ENCODE data around the gene CSPG4.
A peak's percentile ranks its signal among the peaks of the same experiment; 100 is the strongest.

CSPG4 gene

GRCh38 chr15:75723171-75723846 is 10.7 kb upstream of the CSPG4 start:
- Histone ChIP-seq H3K4me3 (ENCODE audit: control insufficient read depth in 1 of 7, extremely low read depth in 1 of 7, insufficient read depth in 4 of 7, low read depth in 2 of 7, low read length in 6 of 7) (no peak overlapping the region), H3K9me3 (ENCODE audit: control extremely low read depth in 1 of 5, control insufficient read depth in 4 of 5, insufficient read depth in 2 of 5, low read depth in 1 of 5, low read length in 4 of 5) (no peaks in the 10 kb centered on the region), H3K27me3 (replicated peaks in 2 of 5; ENCODE audit: control insufficient read depth in 4 of 5, insufficient read depth in 5 of 5, low read length in 4 of 5) (peaks cover 0 to 9% (median 4%) of the 10 kb centered on the region in 5 experiments), H3K4me1 (ENCODE audit: control extremely low read depth in 1 of 4, control insufficient read depth in 4 of 4, insufficient read depth in 4 of 4, low read length in 3 of 4) (peaks cover 0 to 18% (median 9%) of the 10 kb centered on the region in 4 experiments), H3K36me3 (ENCODE audit: control insufficient read depth in 4 of 4, insufficient read depth in 4 of 4, low read length in 3 of 4) (no peaks in the 10 kb centered on the region), H3K27ac (ENCODE audit: insufficient read depth in 1 of 2, low read depth in 1 of 2, low read length in 2 of 2, poor library complexity in 1 of 2, severe bottlenecking in 2 of 2) (no peak overlapping the region)
- POLR2A ChIA-PET, result no interaction called here
- CTCF ChIA-PET, result interaction anchor here (0.6 to 3.3 kb wide), 13 partner anchors 9 to 215 kb away, joined by 3 to 12 read pairs (median 3); no protein-coding TSS in a partner anchor
- no peak for DNase-seq
- 94% methylated on average over 5 of the region's 8 CpGs for WGBS (ENCODE audit: insufficient coverage)

GRCh38 chr15:75721923-75722870 is 9.5 kb upstream of the CSPG4 start:
- peaks cover 0 to 18% (median 9%) of the 10 kb centered on the region in 4 experiments for H3K4me1 ChIP-seq (ENCODE audit: control extremely low read depth in 1 of 4, control insufficient read depth in 4 of 4, insufficient read depth in 4 of 4, low read length in 3 of 4)
- WGBS (ENCODE audit: insufficient coverage), result 97% methylated on average over 13 of the region's 14 CpGs
- H3K36me3 ChIP-seq (ENCODE audit: control insufficient read depth in 4 of 4, insufficient read depth in 4 of 4, low read length in 3 of 4), result no peaks in the 10 kb centered on the region
- no peak for DNase-seq
- no peaks in the 10 kb centered on the region for H3K9me3 ChIP-seq (ENCODE audit: control extremely low read depth in 1 of 5, control insufficient read depth in 4 of 5, insufficient read depth in 2 of 5, low read depth in 1 of 5, low read length in 4 of 5)
- ChIA-PET CTCF (interaction anchor here (0.8 to 1.8 kb wide), 6 partner anchors 10 to 214 kb away, joined by 3 to 8 read pairs (median 3); no protein-coding TSS in a partner anchor), POLR2A (no interaction called here)
- no peak overlapping the region for H3K4me3 ChIP-seq (ENCODE audit: control insufficient read depth in 1 of 7, extremely low read depth in 1 of 7, insufficient read depth in 4 of 7, low read depth in 2 of 7, low read length in 6 of 7)
- no peak overlapping the region for H3K27ac ChIP-seq (ENCODE audit: insufficient read depth in 1 of 2, low read depth in 1 of 2, low read length in 2 of 2, poor library complexity in 1 of 2, severe bottlenecking in 2 of 2)
- H3K27me3 ChIP-seq (replicated peaks in 2 of 5; ENCODE audit: control insufficient read depth in 4 of 5, insufficient read depth in 5 of 5, low read length in 4 of 5), result peaks cover 0 to 5% (median 1%) of the 10 kb centered on the region in 5 experiments

- no peak overlapping the region for H3K4me3 ChIP-seq (ENCODE audit: control insufficient read depth in 1 of 7, extremely low read depth in 1 of 7, insufficient read depth in 4 of 7, low read depth in 2 of 7, low read length in 6 of 7)
- POLR2A ChIA-PET, result no interaction called here
- CTCF ChIA-PET, result interaction anchor here (0.8 to 1.1 kb wide), 2 partner anchors 13 to 37 kb away, joined by 3 read pairs; no protein-coding TSS in a partner anchor
Measured at GRCh38 chr15:75721480-75721922, 8.9 kb upstream of the CSPG4 start.

GRCh38 chr15:75720787-75721479 is 8.3 kb upstream of the CSPG4 start:
- Histone ChIP-seq H3K9me3 (ENCODE audit: control extremely low read depth in 1 of 5, control insufficient read depth in 4 of 5, insufficient read depth in 2 of 5, low read depth in 1 of 5, low read length in 4 of 5) (no peaks in the 10 kb centered on the region), H3K4me3 (ENCODE audit: control insufficient read depth in 1 of 7, extremely low read depth in 1 of 7, insufficient read depth in 4 of 7, low read depth in 2 of 7, low read length in 6 of 7) (no peak overlapping the region), H3K36me3 (ENCODE audit: control insufficient read depth in 4 of 4, insufficient read depth in 4 of 4, low read length in 3 of 4) (no peaks in the 10 kb centered on the region), H3K27me3 (replicated peaks in 2 of 5; ENCODE audit: control insufficient read depth in 4 of 5, insufficient read depth in 5 of 5, low read length in 4 of 5) (peaks cover 0 to 5% (median 0%) of the 10 kb centered on the region in 5 experiments), H3K4me1 (ENCODE audit: control extremely low read depth in 1 of 4, control insufficient read depth in 4 of 4, insufficient read depth in 4 of 4, low read length in 3 of 4) (peaks cover 0 to 18% (median 9%) of the 10 kb centered on the region in 4 experiments), H3K27ac (ENCODE audit: insufficient read depth in 1 of 2, low read depth in 1 of 2, low read length in 2 of 2, poor library complexity in 1 of 2, severe bottlenecking in 2 of 2) (no peak overlapping the region)
- WGBS (ENCODE audit: insufficient coverage), result 8% methylated on average over 9 of the region's 10 CpGs
- DNase-seq, result peak; percentile 86 to 91 (median 90)
- POLR2A ChIA-PET, result no interaction called here
- CTCF ChIA-PET, result interaction anchor here (1.1 to 1.5 kb wide), 2 partner anchors 12 to 33 kb away, joined by 3 to 5 read pairs; no protein-coding TSS in a partner anchor

More at GRCh38 chr15:75721480-75721922, 8.9 kb upstream of the CSPG4 start:
- WGBS (ENCODE audit: insufficient coverage), result 87% methylated on average over 7 of the region's 12 CpGs
- Histone ChIP-seq H3K27me3 (replicated peaks in 2 of 5; ENCODE audit: control insufficient read depth in 4 of 5, insufficient read depth in 5 of 5, low read length in 4 of 5) (peaks cover 0 to 5% (median 0%) of the 10 kb centered on the region in 5 experiments), H3K36me3 (ENCODE audit: control insufficient read depth in 4 of 4, insufficient read depth in 4 of 4, low read length in 3 of 4) (no peaks in the 10 kb centered on the region), H3K4me1 (ENCODE audit: control extremely low read depth in 1 of 4, control insufficient read depth in 4 of 4, insufficient read depth in 4 of 4, low read length in 3 of 4) (peaks cover 0 to 18% (median 9%) of the 10 kb centered on the region in 4 experiments), H3K9me3 (ENCODE audit: control extremely low read depth in 1 of 5, control insufficient read depth in 4 of 5, insufficient read depth in 2 of 5, low read depth in 1 of 5, low read length in 4 of 5) (no peaks in the 10 kb centered on the region), H3K27ac (ENCODE audit: insufficient read depth in 1 of 2, low read depth in 1 of 2, low read length in 2 of 2, poor library complexity in 1 of 2, severe bottlenecking in 2 of 2) (no peak overlapping the region)
- no peak for DNase-seq

GRCh38 chr15:75720297-75720696 is 7.6 kb upstream of the CSPG4 start:
- H3K4me1 ChIP-seq (ENCODE audit: control extremely low read depth in 1 of 4, control insufficient read depth in 4 of 4, insufficient read depth in 4 of 4, low read length in 3 of 4), result peaks cover 0 to 18% (median 9%) of the 10 kb centered on the region in 4 experiments
- no peak overlapping the region for H3K27ac ChIP-seq (ENCODE audit: insufficient read depth in 1 of 2, low read depth in 1 of 2, low read length in 2 of 2, poor library complexity in 1 of 2, severe bottlenecking in 2 of 2)
- ChIA-PET POLR2A (no interaction called here), CTCF (interaction anchor here (1.1 to 1.5 kb wide), 3 partner anchors 33 to 57 kb away, joined by 4 to 5 read pairs (median 5); no protein-coding TSS in a partner anchor)
- H3K27me3 ChIP-seq (replicated peaks in 2 of 5; ENCODE audit: control insufficient read depth in 4 of 5, insufficient read depth in 5 of 5, low read length in 4 of 5), result peaks cover 0 to 5% (median 0%) of the 10 kb centered on the region in 5 experiments
- H3K36me3 ChIP-seq (ENCODE audit: control insufficient read depth in 4 of 4, insufficient read depth in 4 of 4, low read length in 3 of 4), result no peaks in the 10 kb centered on the region
- 99% methylated on average over 7 of the region's 7 CpGs for WGBS (ENCODE audit: insufficient coverage)
- no peaks in the 10 kb centered on the region for H3K9me3 ChIP-seq (ENCODE audit: control extremely low read depth in 1 of 5, control insufficient read depth in 4 of 5, insufficient read depth in 2 of 5, low read depth in 1 of 5, low read length in 4 of 5)
- no peak for DNase-seq
- H3K4me3 ChIP-seq (ENCODE audit: control insufficient read depth in 1 of 7, extremely low read depth in 1 of 7, insufficient read depth in 4 of 7, low read depth in 2 of 7, low read length in 6 of 7), result no peak overlapping the region

- peaks cover 0 to 8% (median 3%) of the 10 kb centered on the region in 4 experiments for H3K4me1 ChIP-seq (ENCODE audit: control extremely low read depth in 1 of 4, control insufficient read depth in 4 of 4, insufficient read depth in 4 of 4, low read length in 3 of 4)
- H3K27me3 ChIP-seq (replicated peaks in 2 of 5; ENCODE audit: control insufficient read depth in 4 of 5, insufficient read depth in 5 of 5, low read length in 4 of 5), result peaks cover 0 to 16% (median 8%) of the 10 kb centered on the region in 5 experiments
- DNase-seq, result no peak
- ChIA-PET CTCF (interaction anchor here (0.8 kb wide), 1 partner anchor 32 kb away, joined by 3 read pairs; no protein-coding TSS in a partner anchor), POLR2A (no interaction called here)
- WGBS (ENCODE audit: insufficient coverage), result 73% methylated on average over 3 of the region's 3 CpGs
- H3K4me3 ChIP-seq (ENCODE audit: control insufficient read depth in 1 of 7, extremely low read depth in 1 of 7, insufficient read depth in 4 of 7, low read depth in 2 of 7, low read length in 6 of 7), result no peak overlapping the region
- H3K27ac ChIP-seq (ENCODE audit: insufficient read depth in 1 of 2, low read depth in 1 of 2, low read length in 2 of 2, poor library complexity in 1 of 2, severe bottlenecking in 2 of 2), result no peak overlapping the region
- H3K9me3 ChIP-seq (ENCODE audit: control extremely low read depth in 1 of 5, control insufficient read depth in 4 of 5, insufficient read depth in 2 of 5, low read depth in 1 of 5, low read length in 4 of 5), result no peaks in the 10 kb centered on the region
- H3K36me3 ChIP-seq (ENCODE audit: control insufficient read depth in 4 of 4, insufficient read depth in 4 of 4, low read length in 3 of 4), result no peaks in the 10 kb centered on the region
Measured at GRCh38 chr15:75718328-75718727, 5.7 kb upstream of the CSPG4 start.

Data from common myeloid progenitor, CD34-positive (primary cell).